Esophagus muscularis mucosa (tissue), 4 donors: Measurements from ENCODE around the gene MLC1. TPM values are rescaled to one million over a fixed set of nuclear protein-coding genes. Genes with fewer than 3 reads are reported as not detected.

Source experiments
- DNase-seq: peaks from one replicate; pipeline ENCODE4 v3.0.0-alpha.2; 2017; ENCODE audit errors: extremely low spot score
- H3K27ac ChIP-seq, 4 donors: fragments of 200-600 bp; sonication (generic); replicated peaks in 1 of 4; 1 replicate in 3 of 4; 2 replicates in 1 of 4; pipeline ENCODE4 v1.5.1; 2016 to 2019; ENCODE audit warnings: mild to moderate bottlenecking in 1 of 4
- H3K27me3 ChIP-seq, 4 donors: fragments of 200-600 bp; sonication (generic); one replicate each; pipeline versions ENCODE4 v1.5.1 to v1.6.0; 2016 to 2019
- H3K36me3 ChIP-seq, 4 donors: fragments of 200-600 bp; sonication (generic); one replicate each; pipeline ENCODE4 v1.5.1; 2016 to 2019
- H3K4me1 ChIP-seq, 4 donors: fragments of 200-600 bp; sonication (generic); one replicate each; pipeline ENCODE4 v1.5.1; 2016 to 2019
- H3K4me3 ChIP-seq, 4 donors: fragments of 200-600 bp; sonication (generic); 1 replicate in 2 of 4; 2 replicates in 2 of 4; pipeline ENCODE4 v1.5.1; 2016 to 2019; ENCODE audit warnings: mild to moderate bottlenecking in 4 of 4, moderate library complexity in 1 of 4
- H3K9me3 ChIP-seq, 4 donors: fragments of 200-600 bp; sonication (generic); 1 replicate in 3 of 4; 2 replicates in 1 of 4; pipeline ENCODE4 v1.5.1; 2016 to 2019
- EP300 ChIP-seq: sonication (generic); formaldehyde crosslinking; IDR thresholded peaks from one replicate; pipeline ENCODE4 v1.6.1; 2017; ENCODE audit warnings: antibody characterized with exemption
- POLR2A ChIP-seq: fragments of 450-650 bp; IDR thresholded peaks from one replicate; pipeline ENCODE4 v1.6.1; 2017; ENCODE audit warnings: antibody characterized with exemption, moderate library complexity, mild to moderate bottlenecking, low read depth
- POLR2AphosphoS5 ChIP-seq, 2 donors: sonication (generic); formaldehyde crosslinking; IDR thresholded peaks; one replicate each; pipeline ENCODE4 v1.6.1; 2017; ENCODE audit warnings: antibody characterized with exemption in 2 of 2
- WGBS: methylation state at CpG from one replicate; pipeline ENCODE4 v1.1.5; 2018; 5-methylcytosine and 5-hydroxymethylcytosine counted together
- intact Hi-C: fragments of 100-400 bp; cut with DNase I; formaldehyde crosslinking; loops from one replicate; pipeline ENCODE4 v1.15.1; 2023
- total RNA-seq, 4 donors: library from RNA; depleted of rRNA; stranded (reverse); fragments of >200 nt; gene quantifications; one replicate each; pipeline versions ENCODE4 v1.1.0 to v1.2.1, GENCODE V29; 2016
- TF ChIP-seq, protein P1 (sequence below), 3 experiments: fragments of 200-600 bp in 2 of 3; fragments of 450-650 bp in 1 of 3; sonication (generic) in 2 of 3; IDR thresholded peaks; one replicate each; pipeline ENCODE4 v1.5.1; 2017 to 2019; ENCODE audit warnings: antibody characterized with exemption in 3 of 3, mild to moderate bottlenecking in 2 of 3, moderate library complexity in 1 of 3

MLC1 gene
- total RNA-seq, 4 donors from 2014 or later, result 0.13 to 0.17 (median 0.17) TPM; not detected in 1

DNA sequence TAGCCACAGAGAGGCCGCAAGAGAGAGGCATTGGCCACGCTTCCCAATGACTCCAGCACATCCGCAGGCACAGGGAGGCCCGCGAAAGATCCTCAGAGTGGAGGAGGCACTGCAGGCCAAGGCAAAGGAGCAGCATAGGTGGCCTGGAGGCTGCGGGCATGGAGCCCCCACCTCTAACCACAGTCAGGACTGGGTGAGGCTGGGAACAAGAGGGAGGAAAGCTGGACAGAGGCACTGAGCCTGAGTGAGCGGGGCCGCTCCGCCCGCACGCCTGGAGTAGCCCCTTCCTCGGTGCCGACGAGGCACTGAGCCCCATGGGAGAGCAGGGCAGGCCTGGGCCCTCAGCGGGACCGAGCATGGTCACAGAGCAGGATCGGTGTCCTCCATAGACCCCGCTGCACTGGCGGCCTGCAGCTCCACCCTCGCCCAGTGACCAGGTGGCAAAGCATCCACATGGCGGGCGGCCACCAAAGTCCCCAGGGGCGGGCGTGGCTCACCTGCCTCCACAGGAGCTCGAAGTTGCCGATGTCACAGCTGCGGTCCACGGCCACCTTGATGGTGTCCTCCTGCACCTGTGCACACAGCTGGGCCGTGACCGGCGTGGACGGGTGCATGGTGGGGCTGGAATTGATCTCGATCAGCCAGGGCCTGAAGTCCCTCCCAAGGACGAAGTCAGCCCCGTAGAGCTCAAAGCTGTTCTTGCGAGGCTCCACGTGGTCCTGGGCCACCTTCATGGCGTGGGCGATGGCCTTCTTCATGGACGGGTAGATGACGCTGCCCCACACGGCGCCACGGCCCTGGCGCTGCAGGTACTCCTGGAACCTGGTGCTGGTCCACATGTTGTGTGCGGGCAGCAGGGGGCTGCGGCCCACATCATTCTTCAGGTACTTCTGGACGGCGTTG, 53.8 kb downstream of the MLC1 start:
- WGBS, result 89% methylated on average over 16 of the region's 49 CpGs
- peaks cover 0 to 80% (median 5%) of the 10 kb centered on the region in 4 donors for H3K27me3 ChIP-seq
- no peak overlapping the region for H3K4me3 ChIP-seq
- intact Hi-C loops, result loop anchor here (10.0 kb wide), 1 partner anchor 267 kb away; no protein-coding TSS in a partner anchor
- H3K9me3 ChIP-seq, result no peaks in the 10 kb centered on the region
- no peak for DNase-seq
- H3K36me3 ChIP-seq, result no peaks in the 10 kb centered on the region
- H3K27ac ChIP-seq, result no peak overlapping the region
- TF ChIP-seq POLR2A (no peak), EP300 (no peak), POLR2AphosphoS5 (IDR thresholded peaks at IDR 0.05) (no peak)
- TF ChIP-seq, protein P1, sequence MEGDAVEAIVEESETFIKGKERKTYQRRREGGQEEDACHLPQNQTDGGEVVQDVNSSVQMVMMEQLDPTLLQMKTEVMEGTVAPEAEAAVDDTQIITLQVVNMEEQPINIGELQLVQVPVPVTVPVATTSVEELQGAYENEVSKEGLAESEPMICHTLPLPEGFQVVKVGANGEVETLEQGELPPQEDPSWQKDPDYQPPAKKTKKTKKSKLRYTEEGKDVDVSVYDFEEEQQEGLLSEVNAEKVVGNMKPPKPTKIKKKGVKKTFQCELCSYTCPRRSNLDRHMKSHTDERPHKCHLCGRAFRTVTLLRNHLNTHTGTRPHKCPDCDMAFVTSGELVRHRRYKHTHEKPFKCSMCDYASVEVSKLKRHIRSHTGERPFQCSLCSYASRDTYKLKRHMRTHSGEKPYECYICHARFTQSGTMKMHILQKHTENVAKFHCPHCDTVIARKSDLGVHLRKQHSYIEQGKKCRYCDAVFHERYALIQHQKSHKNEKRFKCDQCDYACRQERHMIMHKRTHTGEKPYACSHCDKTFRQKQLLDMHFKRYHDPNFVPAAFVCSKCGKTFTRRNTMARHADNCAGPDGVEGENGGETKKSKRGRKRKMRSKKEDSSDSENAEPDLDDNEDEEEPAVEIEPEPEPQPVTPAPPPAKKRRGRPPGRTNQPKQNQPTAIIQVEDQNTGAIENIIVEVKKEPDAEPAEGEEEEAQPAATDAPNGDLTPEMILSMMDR (IDR thresholded peaks at IDR 0.05), result no peak
- peaks cover 5 to 11% (median 9%) of the 10 kb centered on the region in 4 donors for H3K4me1 ChIP-seq

DNA sequence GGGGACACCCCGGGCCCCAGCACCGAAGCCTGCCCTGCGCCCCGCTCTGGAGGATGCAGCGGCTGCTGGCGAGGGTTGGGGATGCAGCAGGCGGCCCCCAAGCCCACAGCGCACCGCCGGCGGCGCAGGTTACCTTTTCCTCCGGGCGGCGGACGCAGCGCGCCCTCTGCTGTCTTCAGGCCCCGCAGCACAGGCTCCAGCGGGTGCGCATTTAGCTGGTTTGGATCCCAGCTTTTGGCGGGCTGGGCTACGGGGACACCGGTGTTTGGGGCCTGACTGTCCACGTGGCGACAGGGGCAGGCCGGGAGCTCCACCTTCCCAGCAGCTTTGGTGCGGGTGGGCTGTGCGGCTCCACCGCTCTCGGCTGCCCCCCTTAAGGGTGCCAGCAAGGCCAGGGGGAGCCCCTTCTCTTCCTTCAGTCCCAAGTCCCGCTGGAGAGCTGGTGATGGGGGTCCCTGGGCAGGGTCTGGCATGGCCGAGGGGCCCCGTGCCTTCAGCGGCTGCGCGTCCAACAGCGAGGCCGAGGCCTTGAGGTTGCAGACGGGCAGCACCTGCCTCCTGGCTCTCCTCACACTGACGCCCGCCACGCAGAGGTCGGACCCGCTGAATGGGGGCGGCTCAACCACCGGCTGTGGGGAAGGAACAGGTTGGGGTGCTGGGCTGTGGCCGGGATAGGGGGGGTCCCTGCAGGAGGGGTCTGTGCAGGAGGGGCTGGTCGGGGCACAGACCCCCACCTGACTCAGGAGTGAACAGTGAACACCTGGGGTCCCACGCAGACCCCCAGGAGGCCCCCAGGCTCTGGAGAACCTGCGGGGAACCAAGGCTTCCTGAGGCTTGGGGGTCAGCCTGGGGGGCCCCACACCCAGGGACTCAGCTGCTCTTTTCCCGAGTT, 54.7 kb downstream of the MLC1 start:
- Histone ChIP-seq H3K27ac (no peak overlapping the region), H3K27me3 (peaks cover 0 to 84% (median 5%) of the 10 kb centered on the region in 4 donors), H3K9me3 (no peaks in the 10 kb centered on the region), H3K4me3 (peak overlapping the region in 1 of 4 donors; percentile 9), H3K4me1 (peaks cover 5 to 11% (median 9%) of the 10 kb centered on the region in 4 donors), H3K36me3 (no peaks in the 10 kb centered on the region)
- 49% methylated on average over 13 of the region's 52 CpGs for WGBS
- intact Hi-C loops, result loop anchor here (1.0 to 10.0 kb wide), 2 partner anchors 101 to 266 kb away; no protein-coding TSS in a partner anchor
- no peak for TF ChIP-seq EP300
- TF ChIP-seq, protein P1 (IDR thresholded peaks at IDR 0.05), result peak; percentile 80 to 94 (median 83)
- DNase-seq, result no peak

DNA sequence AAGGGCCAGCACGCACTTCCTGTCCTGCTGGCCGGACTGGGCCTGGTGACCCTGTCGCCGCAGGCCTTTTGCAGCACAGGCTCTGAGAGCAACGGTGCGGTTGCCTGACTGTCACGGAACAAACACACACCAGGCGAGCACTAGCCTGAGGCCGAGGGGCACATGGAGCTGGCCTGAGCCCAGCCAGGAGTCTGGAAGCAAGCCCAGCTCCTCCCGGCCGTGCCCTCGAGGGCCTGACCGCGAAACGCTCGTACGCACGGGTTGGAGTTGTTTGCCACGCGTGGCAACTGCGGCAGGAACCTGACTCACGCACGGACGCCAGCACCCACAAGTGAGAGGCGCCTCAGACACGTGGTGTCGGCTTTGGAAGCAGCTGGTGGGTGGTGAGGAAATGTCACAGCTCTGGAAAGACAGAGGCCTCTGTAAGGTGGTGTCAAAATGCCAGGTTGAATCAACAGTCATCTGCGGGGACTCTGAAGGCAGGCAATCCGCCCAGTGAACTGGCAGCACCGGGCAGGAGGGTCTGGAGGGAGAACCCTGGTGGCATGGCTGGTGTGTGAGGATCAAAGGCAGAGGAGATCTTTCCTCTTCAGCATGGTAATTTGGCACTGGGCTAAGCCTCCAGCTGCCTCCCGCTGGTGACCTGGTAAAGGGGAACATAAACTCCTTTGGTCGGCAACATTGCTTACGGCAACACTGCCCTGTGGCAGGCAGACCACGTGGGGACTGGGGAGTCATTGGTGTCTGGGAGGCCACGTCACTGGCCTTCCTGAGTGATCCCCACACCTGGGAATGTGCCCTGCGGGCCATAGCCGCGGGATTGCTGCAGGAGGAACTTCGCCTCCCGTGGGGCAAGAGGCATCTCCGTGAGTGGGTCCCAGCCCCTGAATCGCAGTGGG, 57.3 kb downstream of the MLC1 start:
- Histone ChIP-seq H3K9me3 (no peaks in the 10 kb centered on the region), H3K27ac (no peak overlapping the region), H3K27me3 (peaks cover 0 to 81% (median 5%) of the 10 kb centered on the region in 4 donors), H3K4me3 (no peak overlapping the region), H3K36me3 (no peaks in the 10 kb centered on the region), H3K4me1 (peaks cover 5 to 11% (median 9%) of the 10 kb centered on the region in 4 donors)
- intact Hi-C loops, result no loop called here
- DNase-seq, result no peak
- WGBS, result 75% methylated on average over 30 of the region's 42 CpGs
- no peak for TF ChIP-seq POLR2A
- TF ChIP-seq POLR2AphosphoS5 (IDR thresholded peaks at IDR 0.05), result no peak
- no peak for TF ChIP-seq EP300
- TF ChIP-seq, protein P1 (IDR thresholded peaks at IDR 0.05), result no peak

DNA sequence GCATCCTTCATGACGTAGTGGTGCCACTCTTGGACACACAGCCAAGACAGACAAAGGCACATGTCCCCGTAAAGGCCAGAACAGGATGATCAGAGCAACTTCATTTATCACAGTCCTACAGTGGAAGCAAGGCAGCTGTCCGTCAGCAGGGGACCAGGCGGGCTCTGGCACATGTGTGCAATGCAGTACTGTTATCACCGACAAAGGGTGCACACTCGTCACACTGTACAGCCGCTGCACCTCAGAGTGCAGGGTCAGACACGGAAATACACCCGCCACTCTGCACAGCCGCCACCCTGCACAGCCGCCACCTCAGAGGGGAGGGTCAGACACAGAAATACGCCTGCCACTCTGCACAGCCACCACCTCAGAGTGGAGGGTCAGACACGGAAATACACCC, 59.2 kb downstream of the MLC1 start:
- Histone ChIP-seq H3K36me3 (no peaks in the 10 kb centered on the region), H3K27me3 (peaks cover 0 to 73% (median 5%) of the 10 kb centered on the region in 4 donors), H3K4me3 (no peak overlapping the region), H3K9me3 (no peaks in the 10 kb centered on the region), H3K27ac (no peak overlapping the region), H3K4me1 (peaks cover 5 to 11% (median 9%) of the 10 kb centered on the region in 4 donors)
- no peak for DNase-seq
- intact Hi-C loops, result no loop called here
- 73% methylated on average over 5 of the region's 13 CpGs for WGBS
- no peak for TF ChIP-seq EP300
- no peak for TF ChIP-seq POLR2AphosphoS5 (IDR thresholded peaks at IDR 0.05)
- no peak for TF ChIP-seq POLR2A
- TF ChIP-seq, protein P1 (IDR thresholded peaks at IDR 0.05), result no peak
